AG09319 (cell line): ENCODE measurements around the gene ZDHHC18.
A peak's percentile ranks its signal among the peaks of the same experiment; 100 is the strongest.
"Not testable (repeated sequence)": the region's sequence is repeated elsewhere in the genome, so short reads cannot be mapped to it uniquely, and the experiment has no call there.

Experiments used
- DNase-seq: peaks from one replicate; pipeline ENCODE4 v3.0.0-alpha.2; 2010; ENCODE audit warnings: low read depth; ENCODE audit errors: extremely low read depth
- TF ChIP-seq, protein P1 (sequence below): IDR thresholded peaks from 2 replicates; pipeline ENCODE4 v1.5.1; 2011; ENCODE audit warnings: low read depth, mild to moderate bottlenecking, inconsistent platforms, low read length, moderate library complexity

ZDHHC18 gene

DNA sequence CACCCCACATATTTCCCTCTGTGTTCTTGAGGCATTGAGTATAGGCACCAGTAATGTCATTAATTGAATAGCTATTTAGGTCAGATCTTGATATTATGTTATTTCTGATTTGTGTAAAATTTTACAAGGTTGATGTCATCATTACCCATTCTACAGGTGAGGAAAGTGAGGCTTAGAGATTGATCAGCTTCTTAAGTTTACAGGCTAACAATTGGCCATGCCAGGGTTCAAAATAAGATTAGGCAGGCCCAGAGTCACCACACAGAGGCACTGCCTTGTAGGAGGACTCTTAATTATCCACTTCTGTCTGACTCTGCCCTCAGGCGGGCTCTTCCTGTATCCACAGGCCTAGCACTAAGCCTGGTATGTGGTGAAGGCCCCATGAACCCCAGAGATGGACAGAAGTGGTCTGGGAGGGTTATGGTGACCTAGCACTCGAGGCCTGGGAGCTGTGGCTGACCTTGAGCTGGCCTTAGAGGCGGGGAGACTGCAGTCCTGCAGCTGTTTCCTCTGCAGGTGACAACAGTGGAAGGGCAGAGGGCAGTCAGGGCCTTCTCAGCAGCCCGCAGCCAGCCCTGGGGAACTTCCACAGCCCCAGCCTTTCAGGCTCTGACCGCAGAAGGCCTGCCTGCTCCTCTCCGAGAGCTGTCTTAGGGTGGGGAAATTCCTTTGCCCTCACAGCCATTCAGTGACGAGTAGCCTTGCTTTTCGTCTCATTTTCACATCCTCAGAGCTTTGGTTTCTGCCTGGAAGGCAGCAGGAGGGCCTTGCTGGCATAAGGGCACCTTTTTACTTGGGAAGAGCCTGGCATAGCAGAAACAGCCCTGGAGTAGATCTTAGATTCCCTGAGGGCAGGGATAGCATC, 12.2 kb downstream of the ZDHHC18 start:
- DNase-seq = no peak
- TF ChIP-seq, protein P1, sequence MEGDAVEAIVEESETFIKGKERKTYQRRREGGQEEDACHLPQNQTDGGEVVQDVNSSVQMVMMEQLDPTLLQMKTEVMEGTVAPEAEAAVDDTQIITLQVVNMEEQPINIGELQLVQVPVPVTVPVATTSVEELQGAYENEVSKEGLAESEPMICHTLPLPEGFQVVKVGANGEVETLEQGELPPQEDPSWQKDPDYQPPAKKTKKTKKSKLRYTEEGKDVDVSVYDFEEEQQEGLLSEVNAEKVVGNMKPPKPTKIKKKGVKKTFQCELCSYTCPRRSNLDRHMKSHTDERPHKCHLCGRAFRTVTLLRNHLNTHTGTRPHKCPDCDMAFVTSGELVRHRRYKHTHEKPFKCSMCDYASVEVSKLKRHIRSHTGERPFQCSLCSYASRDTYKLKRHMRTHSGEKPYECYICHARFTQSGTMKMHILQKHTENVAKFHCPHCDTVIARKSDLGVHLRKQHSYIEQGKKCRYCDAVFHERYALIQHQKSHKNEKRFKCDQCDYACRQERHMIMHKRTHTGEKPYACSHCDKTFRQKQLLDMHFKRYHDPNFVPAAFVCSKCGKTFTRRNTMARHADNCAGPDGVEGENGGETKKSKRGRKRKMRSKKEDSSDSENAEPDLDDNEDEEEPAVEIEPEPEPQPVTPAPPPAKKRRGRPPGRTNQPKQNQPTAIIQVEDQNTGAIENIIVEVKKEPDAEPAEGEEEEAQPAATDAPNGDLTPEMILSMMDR = no peak

DNA sequence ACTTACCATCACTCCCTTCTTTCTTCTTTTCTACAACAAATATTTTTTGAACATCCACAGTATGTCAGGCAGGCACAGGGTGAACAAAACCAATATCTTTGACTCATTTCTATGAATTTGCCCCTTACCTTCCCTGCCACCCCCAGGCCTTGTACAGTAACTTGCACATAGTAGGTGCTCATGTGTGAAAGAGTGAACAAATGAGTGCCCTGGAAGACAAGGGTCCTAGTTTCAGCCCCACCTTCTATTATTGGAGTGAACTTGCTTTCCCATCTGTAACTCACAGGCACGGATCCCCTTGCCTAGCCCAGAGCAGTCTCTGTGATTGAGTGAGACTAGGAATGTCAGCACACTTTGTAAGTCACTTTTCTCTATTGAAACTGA, 12.8 kb downstream of the ZDHHC18 start:
- DNase-seq = no peak
- TF ChIP-seq, protein P1 = no peak

DNA sequence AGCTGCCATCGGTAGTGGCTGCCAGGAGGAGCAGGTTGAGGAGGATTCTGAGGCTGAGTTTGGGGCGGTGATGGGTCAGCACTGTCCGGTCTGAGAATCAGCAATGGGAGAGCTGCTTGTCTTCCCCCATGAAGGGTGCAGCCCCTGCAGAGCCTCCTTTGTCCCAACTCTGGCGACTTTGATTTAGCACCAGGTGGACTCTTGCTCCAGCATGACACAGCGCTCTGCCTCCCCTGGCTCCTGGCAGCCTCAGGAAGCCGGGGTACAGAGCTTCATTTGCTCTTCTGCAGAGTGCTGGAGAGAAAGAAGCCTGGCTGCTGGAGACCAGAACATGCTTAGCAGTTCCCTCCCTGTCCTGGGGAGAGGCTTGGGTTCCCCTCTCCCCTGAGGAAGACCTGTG, 13.3 kb downstream of the ZDHHC18 start:
- DNase-seq = no peak
- TF ChIP-seq, protein P1 = no peak

DNA sequence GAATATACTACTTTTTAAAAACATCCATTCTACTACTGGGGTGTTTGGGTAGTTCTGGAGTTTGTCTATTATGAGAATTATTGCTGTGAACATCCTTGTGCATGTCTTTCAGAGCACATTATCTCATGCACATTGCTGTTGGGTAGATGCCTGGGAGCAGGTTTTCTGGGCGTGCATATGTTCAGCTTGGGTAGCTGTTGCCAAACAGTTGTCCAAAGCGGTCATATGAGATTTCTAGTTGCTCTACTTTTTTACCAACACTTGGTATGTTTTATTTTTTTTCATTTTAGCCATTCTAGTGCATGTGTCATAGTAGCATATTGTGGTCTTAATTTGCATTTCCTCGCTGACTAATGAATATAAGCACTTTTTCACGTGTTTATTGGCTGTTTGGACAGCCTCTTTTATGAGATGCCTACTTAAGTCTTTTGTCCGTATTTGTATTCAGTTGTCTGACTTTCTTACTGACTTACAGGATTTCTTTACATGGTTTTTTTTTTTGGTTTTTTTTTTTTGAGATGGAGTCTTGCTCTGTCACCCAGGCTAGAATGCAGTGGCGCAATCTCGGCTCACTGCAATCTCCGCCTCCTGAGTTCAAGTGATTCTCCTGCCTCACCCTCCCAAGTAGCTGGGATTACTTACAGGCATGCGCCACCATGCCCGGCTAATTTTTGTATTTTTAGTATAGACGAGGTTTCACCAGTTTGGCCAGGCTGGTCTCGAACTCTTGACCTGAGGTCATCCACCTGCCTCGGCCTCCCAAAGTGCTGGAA, 18.1 kb downstream of the ZDHHC18 start:
- TF ChIP-seq, protein P1 = no peak

DNA sequence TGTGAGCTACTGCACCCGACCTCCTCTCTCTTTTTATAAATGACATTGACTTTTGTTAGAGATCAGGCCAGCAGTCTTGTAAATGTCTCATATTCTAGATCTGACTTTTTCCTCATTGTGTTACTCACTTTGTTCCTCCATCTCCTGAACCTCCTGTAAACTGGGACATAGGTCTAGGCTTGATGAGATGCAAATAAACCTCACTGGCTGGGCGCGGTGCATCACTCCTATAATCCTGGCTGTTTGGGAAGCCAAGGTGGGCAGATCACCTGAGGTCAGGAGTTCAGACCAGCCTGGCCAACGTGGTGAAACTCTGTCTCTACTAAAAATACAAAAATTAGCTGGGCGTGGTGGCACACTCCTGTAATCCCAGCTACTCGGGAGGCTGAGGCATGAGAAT, 21.3 kb downstream of the ZDHHC18 start:
- not testable (repeated sequence) for DNase-seq

More for the DNA sequence above, 18.1 kb downstream of the ZDHHC18 start:
- no peak for DNase-seq

DNA sequence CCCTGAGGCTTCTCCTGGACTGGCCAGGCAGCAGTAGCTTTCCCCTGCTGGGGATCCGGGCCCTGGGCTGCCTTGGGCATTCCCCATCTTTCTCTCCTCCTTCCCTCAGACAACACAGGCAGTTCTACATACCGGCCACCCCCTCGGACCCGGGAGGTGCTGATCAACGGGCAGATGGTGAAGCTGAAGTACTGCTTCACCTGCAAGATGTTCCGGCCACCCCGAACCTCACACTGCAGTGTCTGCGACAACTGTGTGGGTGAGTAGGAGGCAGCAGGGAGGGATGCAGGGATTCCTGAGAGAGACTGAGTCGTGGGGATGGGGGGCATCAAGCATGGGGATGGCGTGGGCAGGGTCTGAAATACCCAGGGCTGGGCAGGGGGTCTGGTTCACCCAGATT, 22.0 kb downstream of the ZDHHC18 start:
- TF ChIP-seq, protein P1 = no peak
- no peak for DNase-seq

DNA sequence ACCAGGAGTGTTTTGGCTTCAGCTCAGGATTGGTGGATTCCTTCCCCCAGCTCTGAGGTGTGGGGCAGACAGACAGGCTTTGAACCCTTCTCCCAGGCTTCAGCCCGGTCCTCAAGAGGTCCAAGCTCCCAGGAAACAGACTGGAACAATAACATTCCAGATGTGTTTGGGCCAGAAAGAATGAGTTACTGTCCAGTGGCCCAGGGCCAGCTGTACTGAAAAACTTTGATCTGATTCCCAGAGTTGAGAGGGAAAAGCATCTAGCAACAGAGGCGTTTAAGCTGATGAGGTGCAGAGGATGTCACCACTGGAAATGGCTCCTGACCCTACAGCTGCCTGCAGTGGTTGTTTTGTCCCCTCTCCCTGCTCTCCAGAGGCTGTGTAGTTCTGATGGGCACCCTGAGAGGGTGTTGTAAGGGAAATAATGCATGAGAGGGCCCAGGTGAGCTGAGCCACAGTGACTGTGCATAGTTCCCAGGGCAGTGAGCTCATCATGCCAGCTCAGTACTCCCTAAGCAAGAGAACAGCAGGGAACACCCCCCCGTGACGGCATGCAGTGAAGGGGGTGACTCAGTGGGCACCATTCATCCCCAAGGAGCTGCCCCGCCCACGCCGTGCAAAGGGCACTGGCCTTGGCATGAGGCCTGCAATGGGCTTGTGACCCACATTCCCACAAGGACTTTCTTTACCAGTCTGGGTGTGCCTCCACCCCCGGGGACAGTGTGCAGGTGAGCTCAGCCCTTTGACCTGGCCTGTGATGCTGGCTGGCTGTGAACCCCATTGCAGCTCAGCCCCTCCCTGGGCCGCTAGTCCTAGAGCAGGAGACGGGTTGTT, 22.7 kb downstream of the ZDHHC18 start:
- TF ChIP-seq, protein P1 = no peak
- peak; percentile 41 for DNase-seq
